HepG2 (cell line): ENCODE data around the gene RALY.

Experiments used
- CTCF ChIP-seq: sonication (generic); formaldehyde crosslinking; IDR thresholded peaks from 2 replicates; pipeline ENCODE4 v1.5.0; 2020; ENCODE audit warnings: mild to moderate bottlenecking, missing genetic modification reagents, moderate library complexity
- RXRB ChIP-seq: IDR thresholded peaks from 2 replicates; pipeline ENCODE4 v1.6.1; 2016; ENCODE audit warnings: borderline replicate concordance, missing genetic modification reagents, missing compliant biosample characterization

GRCh38 chr20:34076952-34077351 is 83.2 kb downstream of the RALY start:
- TF ChIP-seq CTCF (no peak), RXRB (CRISPR knock-in tag) (no peak)
